GM21529 (cell line): ENCODE results near the gene EFR3B.

ENCODE experiments used
- ATAC-seq: cut with Tn5 transposase; IDR thresholded peaks from one replicate; pipeline ENCODE4 v1.9.1; 2021; ENCODE audit not compliant: unreplicated experiment

EFR3B gene

DNA sequence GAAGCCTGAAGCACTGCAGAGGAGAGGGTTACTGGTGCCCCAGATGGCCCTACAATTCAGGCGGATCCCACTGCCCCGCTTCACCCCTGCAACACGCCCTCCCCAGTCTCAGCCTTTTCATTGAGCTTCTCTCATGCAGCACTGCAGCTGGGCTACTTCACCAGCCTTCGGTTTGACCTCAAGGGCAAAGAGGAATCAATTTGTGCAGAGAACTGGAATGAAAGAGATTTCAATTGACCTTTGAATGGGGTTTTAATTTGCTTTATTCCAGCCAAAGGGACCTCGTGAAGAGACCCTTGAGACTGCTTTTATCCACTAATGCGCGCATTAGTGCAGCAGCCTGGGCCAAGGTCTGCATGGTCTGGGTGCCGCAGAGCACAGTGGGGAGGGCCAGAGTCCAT, 135.3 kb downstream of the EFR3B start:
- no peak for ATAC-seq

- no peak for ATAC-seq
Observed at GRCh38 chr2:25178976-25179375, 137.1 kb downstream of the EFR3B start.

DNA sequence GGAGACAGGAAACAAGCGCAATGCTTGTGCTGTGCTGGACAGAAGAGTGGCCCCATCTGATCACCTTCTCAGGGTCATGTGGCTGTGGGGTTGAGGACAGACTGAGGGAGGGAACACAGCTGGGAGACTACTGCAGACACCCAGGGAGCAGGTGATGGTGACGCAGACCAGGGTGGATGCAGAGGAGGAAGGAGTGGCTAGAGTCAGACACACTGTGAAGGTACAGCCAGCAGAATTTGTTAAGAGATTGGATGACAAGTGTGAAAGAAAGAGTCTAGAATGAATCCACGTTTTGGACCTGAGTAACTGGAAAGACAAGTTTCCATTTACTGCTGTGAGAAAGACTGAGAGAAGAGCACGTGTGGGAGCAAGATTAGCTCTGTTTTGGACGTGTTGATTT, 142.4 kb downstream of the EFR3B start:
- no peak for ATAC-seq

DNA sequence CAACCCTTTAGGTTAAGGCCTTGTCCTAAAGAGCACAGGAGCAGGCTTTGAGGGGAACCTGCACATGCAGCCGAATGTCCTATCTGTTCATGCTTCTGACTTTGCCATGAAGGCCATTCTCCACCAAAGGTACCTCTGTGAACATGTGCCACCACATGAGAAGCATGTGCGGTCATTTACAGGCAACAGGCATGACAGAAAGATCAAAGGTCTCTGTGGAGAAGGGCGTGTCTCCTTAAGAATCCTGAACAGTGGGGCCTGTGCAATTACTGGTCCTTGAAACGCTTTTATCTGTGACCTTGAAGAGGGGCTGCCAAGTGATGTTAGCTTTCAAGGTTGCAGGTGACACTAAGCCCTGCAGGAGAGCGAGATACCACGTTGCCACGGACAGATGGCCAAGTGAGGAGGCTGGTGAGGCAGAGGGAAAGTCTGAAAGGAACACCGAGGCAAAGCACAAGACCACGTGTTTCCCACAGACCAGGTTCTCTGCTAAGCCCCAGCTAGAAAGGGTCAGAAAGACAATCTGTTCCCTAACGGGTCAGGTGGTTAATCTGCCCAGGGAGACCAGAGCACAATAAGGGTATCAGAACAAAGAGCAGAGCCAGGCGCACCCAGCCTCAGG, 146.0 kb downstream of the EFR3B start:
- no peak for ATAC-seq

GRCh38 chr2:25188405-25188804, 146.5 kb downstream of the EFR3B start:
- no peak for ATAC-seq

- ATAC-seq, result no peak
Observed at GRCh38 chr2:25190536-25190935, 148.7 kb downstream of the EFR3B start.

- ATAC-seq, result no peak
Observed at GRCh38 chr2:25194576-25195122, 152.8 kb downstream of the EFR3B start.

GRCh38 chr2:25197336-25198208, 155.7 kb downstream of the EFR3B start:
- ATAC-seq, result no peak

GRCh38 chr2:25198209-25198525, 156.3 kb downstream of the EFR3B start:
- ATAC-seq, result no peak

DNA sequence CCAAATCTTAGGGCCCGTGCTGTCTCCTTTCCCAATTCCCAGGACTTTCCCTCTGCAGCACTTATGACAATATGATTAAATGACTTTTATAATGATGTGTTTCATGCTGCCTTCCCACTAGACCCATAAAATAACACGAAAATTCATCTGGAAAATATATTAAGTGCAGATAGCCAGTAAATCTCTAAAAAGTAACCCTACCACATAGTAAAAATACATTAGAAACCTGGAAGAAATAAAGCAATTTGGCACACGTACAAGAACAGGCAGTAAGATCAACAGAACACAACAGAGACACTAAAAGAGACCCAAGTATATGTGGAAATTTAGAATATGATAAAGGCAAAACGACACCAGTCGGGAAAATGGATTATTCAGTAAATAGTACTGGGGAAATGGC, 156.7 kb downstream of the EFR3B start:
- ATAC-seq, result no peak

GRCh38 chr2:25201265-25201664, 159.4 kb downstream of the EFR3B start:
- no peak for ATAC-seq

- no peak for ATAC-seq
Observed at GRCh38 chr2:25201794-25202193, 159.9 kb downstream of the EFR3B start.

DNA sequence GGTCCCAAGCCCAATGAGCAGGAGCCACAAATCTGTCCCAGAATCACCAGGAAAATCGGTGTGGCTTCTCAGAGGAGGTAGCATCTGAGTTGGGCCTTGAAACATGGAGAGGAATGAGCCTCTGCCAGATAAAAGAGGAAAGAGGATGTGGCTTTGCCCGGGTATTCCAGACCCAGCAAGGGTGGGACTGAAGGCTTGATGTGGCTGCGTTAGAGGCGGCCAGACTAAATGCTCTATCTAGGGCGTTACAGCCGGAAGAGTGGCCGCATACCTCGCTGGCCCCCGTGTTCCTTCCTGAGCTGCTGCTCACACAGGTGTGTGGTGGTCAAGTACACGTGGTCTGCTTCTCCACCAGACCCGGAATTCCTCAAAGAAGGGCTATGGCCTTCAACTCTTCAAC, 160.4 kb downstream of the EFR3B start:
- ATAC-seq, result no peak

DNA sequence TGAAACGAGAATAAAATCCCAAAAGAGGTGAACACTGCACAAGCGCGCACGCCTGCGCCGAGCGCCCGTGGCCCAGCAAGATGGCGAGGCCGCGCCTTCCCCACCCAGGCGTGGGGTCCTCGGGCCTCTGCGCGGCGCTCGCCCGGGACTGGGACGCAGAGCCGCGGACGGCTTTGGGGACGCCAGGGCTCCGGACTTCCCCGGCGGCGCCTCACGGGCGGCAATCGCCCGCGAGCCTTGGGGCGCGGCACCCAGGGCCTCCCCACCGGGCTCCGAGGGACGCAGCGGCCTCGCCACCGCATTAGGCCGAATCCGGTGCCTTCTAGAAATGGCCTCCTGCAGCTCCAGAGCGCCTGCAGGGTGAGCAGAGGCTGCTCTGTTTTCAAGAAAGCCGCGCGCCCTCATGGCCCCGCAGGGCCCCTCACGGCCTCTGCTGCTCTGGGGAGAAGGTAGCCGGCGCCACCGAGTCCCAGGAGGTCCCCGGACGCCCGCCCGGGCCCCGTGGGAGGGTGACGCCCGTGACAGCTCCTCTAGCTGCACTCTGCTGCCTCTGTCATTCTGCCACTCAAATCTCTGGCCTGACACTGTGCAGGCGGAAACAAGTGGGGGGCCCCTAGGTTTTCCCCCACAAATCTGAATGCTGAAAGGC, 162.4 kb downstream of the EFR3B start:
- ATAC-seq, result no peak

DNA sequence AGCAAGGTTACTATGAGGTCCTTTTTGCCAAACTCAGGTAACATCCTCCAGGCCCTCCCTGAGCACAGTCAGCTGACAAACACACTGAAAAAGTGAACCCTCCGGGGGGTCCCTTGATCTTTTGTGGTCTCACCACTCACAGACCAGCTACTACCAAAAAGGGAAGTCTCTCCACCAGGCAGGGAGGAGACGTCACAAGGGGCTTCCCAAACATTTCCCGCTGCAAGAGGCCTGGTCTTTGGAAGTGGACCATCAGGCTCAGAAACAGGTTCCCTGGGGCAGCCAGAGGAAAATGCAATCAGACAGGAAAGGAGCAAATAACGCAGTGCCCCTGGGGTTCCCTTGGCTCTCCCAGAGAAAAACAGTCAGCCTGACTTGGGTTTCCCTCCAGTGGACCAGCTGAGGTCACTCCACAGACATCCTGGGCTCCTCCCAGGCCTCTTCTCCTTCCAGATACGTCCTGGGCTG, 165.2 kb downstream of the EFR3B start:
- no peak for ATAC-seq
